Measurements from ENCODE around the gene C3orf33.

GRCh38 chr3:155727836-155728235, 78.2 kb downstream of the C3orf33 start:
- TF ChIP-seq CTCF (IDR thresholded peaks at IDR 0.05; ENCODE audit: low read depth, low read length) (no peak), POLR2A (IDR thresholded peaks at IDR 0.05; ENCODE audit: extremely low read depth, insufficient read length) (no peak)
